Mesenchymal stem cell (in vitro differentiated cells and primary cell): ENCODE data around the gene DCST1.

ENCODE experiments used
- DNase-seq: peaks from one replicate; pipeline ENCODE4 v3.0.0-alpha.2; 2013
- H2AFZ ChIP-seq: one replicate; pipeline ENCODE4 v1.6.1; 2013; ENCODE audit warnings: low read depth, mild to moderate bottlenecking, control low read depth, inconsistent platforms, low read length, moderate library complexity
- H2AK5ac ChIP-seq: 2 replicates; pipeline ENCODE4 v1.6.1; 2013; ENCODE audit warnings: low read length, moderate library complexity, mild to moderate bottlenecking, inconsistent platforms; ENCODE audit not compliant: severe bottlenecking
- H2BK120ac ChIP-seq: one replicate; pipeline ENCODE4 v1.6.1; 2013; ENCODE audit warnings: low read depth, mild to moderate bottlenecking, inconsistent platforms, low read length, moderate library complexity
- H2BK12ac ChIP-seq, 2 experiments: one replicate each; pipeline ENCODE4 v1.6.1; 2013; ENCODE audit warnings: inconsistent platforms in 2 of 2, low read length in 2 of 2, mild to moderate bottlenecking in 2 of 2, moderate library complexity in 2 of 2, control low read depth in 1 of 2
- H2BK15ac ChIP-seq: one replicate; pipeline ENCODE4 v1.6.1; 2013; ENCODE audit warnings: mild to moderate bottlenecking, low read depth, inconsistent platforms; ENCODE audit not compliant: poor library complexity, severe bottlenecking
- H2BK5ac ChIP-seq: 2 replicates; pipeline ENCODE4 v1.6.1; 2013; ENCODE audit warnings: low read depth, mild to moderate bottlenecking, low read length, control low read depth, inconsistent platforms; ENCODE audit not compliant: poor library complexity, severe bottlenecking
- H3K14ac ChIP-seq, 2 experiments: one replicate each; pipeline ENCODE4 v1.6.1; 2013; ENCODE audit warnings: inconsistent platforms in 2 of 2, low read length in 2 of 2, control low read depth in 1 of 2, mild to moderate bottlenecking in 1 of 2, moderate library complexity in 1 of 2
- H3K18ac ChIP-seq, 2 experiments: one replicate each; pipeline ENCODE4 v1.6.1; 2013; ENCODE audit warnings: inconsistent platforms in 2 of 2, low read length in 2 of 2, control low read depth in 1 of 2, low read depth in 1 of 2, mild to moderate bottlenecking in 1 of 2
- H3K23ac ChIP-seq, 2 experiments: one replicate each; pipeline ENCODE4 v1.6.1; 2013; ENCODE audit warnings: inconsistent platforms in 2 of 2, low read length in 2 of 2, mild to moderate bottlenecking in 2 of 2, moderate library complexity in 2 of 2, control low read depth in 1 of 2
- H3K27ac ChIP-seq: 2 replicates; pipeline ENCODE4 v1.5.1; 2013; ENCODE audit warnings: mild to moderate bottlenecking, moderate library complexity, low read length, control low read depth, inconsistent platforms; ENCODE audit not compliant: poor library complexity, severe bottlenecking
- H3K27me3 ChIP-seq, 2 experiments: 2 replicates each; pipeline versions ENCODE4 v1.6.1 to v1.7.0; 2013; ENCODE audit warnings: low read length in 2 of 2, mild to moderate bottlenecking in 2 of 2, moderate library complexity in 2 of 2, control low read depth in 1 of 2, inconsistent platforms in 1 of 2; ENCODE audit not compliant: control insufficient read depth in 1 of 2, insufficient read depth in 1 of 2
- H3K36me3 ChIP-seq, 2 experiments: 2 replicates each; pipeline versions ENCODE4 v1.6.1 to v1.7.0; 2013; ENCODE audit warnings: low read length in 2 of 2, control low read depth in 1 of 2, inconsistent platforms in 1 of 2, low read depth in 1 of 2, mild to moderate bottlenecking in 1 of 2; ENCODE audit not compliant: insufficient read depth in 2 of 2, control insufficient read depth in 1 of 2
- H3K4ac ChIP-seq, 2 experiments: one replicate each; pipeline ENCODE4 v1.6.1; 2013; ENCODE audit warnings: inconsistent platforms in 2 of 2, low read length in 2 of 2, mild to moderate bottlenecking in 2 of 2, moderate library complexity in 2 of 2, control low read depth in 1 of 2, low read depth in 1 of 2
- H3K4me1 ChIP-seq: 2 replicates; pipeline ENCODE4 v1.6.1; 2013; ENCODE audit warnings: low read depth, low read length, control low read depth; ENCODE audit not compliant: control insufficient read depth, insufficient read depth
- H3K4me2 ChIP-seq: 2 replicates; pipeline ENCODE4 v1.6.1; 2013; ENCODE audit warnings: low read length, mild to moderate bottlenecking, inconsistent platforms; ENCODE audit not compliant: poor library complexity, severe bottlenecking
- H3K4me3 ChIP-seq, 2 experiments: 2 replicates each; pipeline versions ENCODE4 v1.5.1 to v1.7.0; 2013; ENCODE audit warnings: low read length in 2 of 2, mild to moderate bottlenecking in 2 of 2, control low read depth in 1 of 2, low read depth in 1 of 2; ENCODE audit not compliant: insufficient read depth in 1 of 2
- H3K79me1 ChIP-seq: replicated peaks from 2 replicates; pipeline ENCODE4 v1.6.1; 2013; ENCODE audit warnings: mild to moderate bottlenecking, control low read depth, low read length, inconsistent platforms; ENCODE audit not compliant: poor library complexity, severe bottlenecking
- H3K9ac ChIP-seq: 2 replicates; pipeline ENCODE4 v1.7.0; 2013; ENCODE audit warnings: mild to moderate bottlenecking, low read length, moderate library complexity
- H3K9me3 ChIP-seq: 2 replicates; pipeline ENCODE4 v1.7.0; 2013; ENCODE audit warnings: mild to moderate bottlenecking, low read length; ENCODE audit not compliant: control insufficient read depth
- H4K8ac ChIP-seq: one replicate; pipeline ENCODE4 v1.6.1; 2013; ENCODE audit warnings: inconsistent platforms, mild to moderate bottlenecking, low read length, moderate library complexity
- H4K91ac ChIP-seq: one replicate; pipeline ENCODE4 v1.6.1; 2013; ENCODE audit warnings: mild to moderate bottlenecking, low read length, inconsistent platforms
- WGBS: methylation state at CpG from one replicate; pipeline ENCODE4 v1.1.7; 2013; ENCODE audit warnings: mixed read lengths; 5-methylcytosine and 5-hydroxymethylcytosine counted together

The DCST1 gene

GRCh38 chr1:155034318-155035208 is 939 bp downstream of the DCST1 start:
- Histone ChIP-seq H3K9me3 (no peaks in the 10 kb centered on the region), H4K8ac (no peak overlapping the region), H3K27ac (no peak overlapping the region), H3K9ac (no peak overlapping the region), H4K91ac (no peak overlapping the region), H3K18ac (no peak overlapping the region), H3K4me2 (no peak overlapping the region), H3K4me1 (no peaks in the 10 kb centered on the region), H2BK15ac (no peak overlapping the region), H3K27me3 (peaks cover 0 to 28% of the 10 kb centered on the region in 2 experiments), H2BK120ac (no peak overlapping the region), H3K4ac (no peak overlapping the region), H2BK12ac (no peak overlapping the region), H3K23ac (no peak overlapping the region), H3K14ac (no peak overlapping the region), H2AFZ (no peak overlapping the region), H3K36me3 (no peaks in the 10 kb centered on the region), H3K79me1 (no peaks in the 10 kb centered on the region), H3K4me3 (no peak overlapping the region), H2BK5ac (no peak overlapping the region), H2AK5ac (no peak overlapping the region)
- 82% methylated on average over 20 of the region's 20 CpGs for WGBS
- no peak for DNase-seq

GRCh38 chr1:155035936-155036335 is 2.3 kb downstream of the DCST1 start:
- Histone ChIP-seq H3K4me3 (no peak overlapping the region), H2AFZ (no peak overlapping the region), H2AK5ac (no peak overlapping the region), H3K23ac (no peak overlapping the region), H3K4ac (no peak overlapping the region), H2BK15ac (no peak overlapping the region), H2BK5ac (no peak overlapping the region), H3K14ac (no peak overlapping the region), H2BK12ac (no peak overlapping the region), H3K4me1 (no peaks in the 10 kb centered on the region), H3K27ac (no peak overlapping the region), H3K79me1 (no peaks in the 10 kb centered on the region), H4K91ac (no peak overlapping the region), H3K27me3 (peaks cover 0 to 21% of the 10 kb centered on the region in 2 experiments), H2BK120ac (no peak overlapping the region), H3K18ac (no peak overlapping the region), H3K9ac (no peak overlapping the region), H3K36me3 (no peaks in the 10 kb centered on the region), H3K9me3 (no peaks in the 10 kb centered on the region), H4K8ac (no peak overlapping the region), H3K4me2 (no peak overlapping the region)
- 100% methylated on average over 2 of the region's 2 CpGs for WGBS
- no peak for DNase-seq

DNA sequence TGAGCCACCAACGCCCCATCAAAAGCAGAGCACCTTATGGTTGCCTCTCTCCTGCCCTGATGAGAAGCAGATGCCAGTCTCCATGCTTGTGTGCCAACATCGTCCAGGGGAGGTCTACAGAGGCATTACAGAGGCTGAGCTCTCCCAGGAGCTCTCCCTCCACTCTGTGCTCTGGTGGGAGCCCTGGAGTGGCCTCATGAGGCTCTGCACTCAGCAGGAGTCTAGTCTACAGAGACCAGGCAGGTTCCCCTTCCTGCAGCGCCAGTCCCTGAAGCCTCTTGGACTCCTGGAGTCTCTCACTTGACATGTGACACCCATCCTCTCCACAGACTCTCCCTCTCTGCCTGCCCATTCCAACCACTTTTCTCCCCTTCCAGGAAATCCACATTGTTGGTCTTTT is 3.4 kb downstream of the DCST1 start:
- H3K4me2 ChIP-seq = no peak overlapping the region
- no peak overlapping the region for H3K4ac ChIP-seq
- H2BK12ac ChIP-seq = no peak overlapping the region
- H2AFZ ChIP-seq = no peak overlapping the region
- H2AK5ac ChIP-seq = no peak overlapping the region
- H3K23ac ChIP-seq = no peak overlapping the region
- H3K79me1 ChIP-seq = no peaks in the 10 kb centered on the region
- H3K18ac ChIP-seq = no peak overlapping the region
- no peak overlapping the region for H3K4me3 ChIP-seq
- H3K9me3 ChIP-seq = no peaks in the 10 kb centered on the region
- no peak overlapping the region for H4K91ac ChIP-seq
- DNase-seq = no peak
- WGBS = 78% methylated on average over 3 of the region's 3 CpGs
- H3K27me3 ChIP-seq = peaks cover 0 to 27% of the 10 kb centered on the region in 2 experiments
- H3K14ac ChIP-seq = no peak overlapping the region
- no peak overlapping the region for H4K8ac ChIP-seq
- no peak overlapping the region for H3K27ac ChIP-seq
- no peak overlapping the region for H2BK15ac ChIP-seq
- H2BK120ac ChIP-seq = no peak overlapping the region
- no peak overlapping the region for H2BK5ac ChIP-seq
- H3K4me1 ChIP-seq = no peaks in the 10 kb centered on the region
- H3K36me3 ChIP-seq = no peaks in the 10 kb centered on the region
- H3K9ac ChIP-seq = no peak overlapping the region

DNA sequence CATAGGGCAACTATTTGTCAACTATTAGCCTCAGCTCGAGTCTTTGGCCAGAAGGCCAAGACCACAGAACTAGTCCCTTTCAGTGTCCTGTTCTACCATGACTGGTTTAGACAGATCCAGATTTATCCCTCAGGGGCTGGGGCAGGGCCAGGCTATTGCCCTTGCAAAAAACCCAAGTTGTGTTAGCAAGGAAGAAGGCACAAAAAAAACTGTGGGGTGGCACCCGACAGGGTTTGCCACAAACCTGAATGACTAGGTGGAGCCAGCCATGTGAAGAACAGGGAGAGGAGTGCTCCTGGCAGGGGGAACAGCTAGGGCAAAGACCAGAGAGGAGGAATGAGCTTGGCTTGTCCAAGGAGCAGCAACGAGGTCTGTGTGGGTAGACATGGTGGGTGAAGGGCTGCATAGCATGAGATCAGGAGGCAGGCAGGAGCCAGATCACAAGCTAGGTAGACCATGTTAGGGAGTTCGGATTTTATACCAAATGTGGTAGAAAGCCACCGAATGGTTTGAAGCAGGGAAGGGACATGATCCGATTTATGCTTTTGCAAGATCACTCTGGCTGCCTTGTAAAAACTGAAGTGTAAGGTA is 4.3 kb downstream of the DCST1 start:
- H3K4me2 ChIP-seq = no peak overlapping the region
- no peak overlapping the region for H3K4ac ChIP-seq
- no peak overlapping the region for H2BK5ac ChIP-seq
- H2BK15ac ChIP-seq = no peak overlapping the region
- no peak overlapping the region for H3K23ac ChIP-seq
- 93% methylated on average over 6 of the region's 6 CpGs for WGBS
- no peak overlapping the region for H4K8ac ChIP-seq
- H3K36me3 ChIP-seq = no peaks in the 10 kb centered on the region
- H3K14ac ChIP-seq = no peak overlapping the region
- no peak overlapping the region for H2AK5ac ChIP-seq
- no peak overlapping the region for H2BK120ac ChIP-seq
- H3K9ac ChIP-seq = no peak overlapping the region
- H4K91ac ChIP-seq = no peak overlapping the region
- H2BK12ac ChIP-seq = no peak overlapping the region
- H3K4me3 ChIP-seq = no peak overlapping the region
- H3K4me1 ChIP-seq = no peaks in the 10 kb centered on the region
- H2AFZ ChIP-seq = no peak overlapping the region
- H3K9me3 ChIP-seq = no peaks in the 10 kb centered on the region
- no peak overlapping the region for H3K18ac ChIP-seq
- H3K27me3 ChIP-seq = peaks cover 0 to 28% of the 10 kb centered on the region in 2 experiments
- no peaks in the 10 kb centered on the region for H3K79me1 ChIP-seq
- no peak overlapping the region for H3K27ac ChIP-seq
- no peak for DNase-seq
